Right ventricle myocardium superior (tissue), 1 donor: ENCODE results near the gene FLCN. TPM values are rescaled to one million over a fixed set of nuclear protein-coding genes. Genes with fewer than 3 reads are reported as not detected.
A peak's percentile ranks its signal among the peaks of the same experiment; 100 is the strongest.

ENCODE experiments used
- ATAC-seq: fragments of 200-7000 bp; cut with Tn5 transposase; one replicate; pipeline ENCODE4 v1.9.1; 2020; ENCODE audit warnings: mild to moderate bottlenecking; ENCODE audit not compliant: poor library complexity
- DNase-seq: peaks from one replicate; pipeline ENCODE4 v3.0.0-alpha.2; 2020
- intact Hi-C: fragments of 100-400 bp; cut with DNase I; formaldehyde crosslinking; loops from one replicate; pipeline ENCODE4 v1.11.2; 2022
- total RNA-seq: library from RNA; stranded (reverse); fragmentation: NEBNext Ultra II Directional; extraction: Animal tissue kit (Norgen Biotek cat#: 25700); gene quantifications from one replicate; pipeline ENCODE4 v1.2.1, GENCODE V29; 2021
- donor health status: DM: no; HTN: yes; CAD: no; lungs with severe emphysema.

Gene FLCN
- total RNA-seq, 1 donor from 2014 or later: 52.3 TPM

DNA sequence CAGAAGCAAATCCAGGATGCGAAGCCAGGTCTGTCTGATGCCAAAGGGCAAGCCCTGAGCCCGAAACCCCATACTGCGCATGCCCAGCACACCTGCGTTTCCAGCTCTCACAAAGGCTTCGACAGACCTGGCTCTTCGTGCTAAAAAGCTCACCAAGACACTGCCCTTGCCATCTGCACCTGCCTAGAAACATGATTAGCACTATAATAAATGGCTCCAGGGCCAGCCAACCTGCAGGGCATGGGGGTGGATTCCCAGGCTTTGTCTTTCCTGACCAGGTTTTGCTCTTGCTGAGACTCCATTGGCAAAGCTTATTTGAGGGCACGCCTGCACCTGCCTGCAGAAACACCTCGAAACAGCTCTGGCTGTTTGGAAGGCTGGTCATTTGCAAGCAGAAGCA, 16.4 kb downstream of the FLCN start:
- intact Hi-C loops: no loop called here
- no peak for DNase-seq
- ATAC-seq: no peak

DNA sequence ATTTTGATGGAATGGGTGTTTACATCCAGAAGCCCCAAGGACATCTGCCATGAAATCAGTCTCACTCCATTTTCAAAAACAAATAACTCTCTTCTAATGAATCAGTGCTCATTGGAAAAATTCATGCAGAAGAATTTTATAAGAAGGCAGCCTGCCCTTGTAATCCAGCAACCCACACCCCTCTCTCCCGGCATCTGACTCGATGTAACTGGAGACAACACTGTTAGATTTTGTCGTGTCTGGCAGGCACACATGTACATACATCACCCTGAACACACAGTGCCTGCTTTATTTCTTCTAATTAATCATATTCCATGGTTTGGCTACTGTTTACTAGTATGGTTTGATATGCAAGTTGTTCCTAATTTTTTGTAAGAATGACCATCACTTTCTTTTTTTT, 19.0 kb downstream of the FLCN start:
- no peak for ATAC-seq
- intact Hi-C loops: no loop called here
- no peak for DNase-seq

DNA sequence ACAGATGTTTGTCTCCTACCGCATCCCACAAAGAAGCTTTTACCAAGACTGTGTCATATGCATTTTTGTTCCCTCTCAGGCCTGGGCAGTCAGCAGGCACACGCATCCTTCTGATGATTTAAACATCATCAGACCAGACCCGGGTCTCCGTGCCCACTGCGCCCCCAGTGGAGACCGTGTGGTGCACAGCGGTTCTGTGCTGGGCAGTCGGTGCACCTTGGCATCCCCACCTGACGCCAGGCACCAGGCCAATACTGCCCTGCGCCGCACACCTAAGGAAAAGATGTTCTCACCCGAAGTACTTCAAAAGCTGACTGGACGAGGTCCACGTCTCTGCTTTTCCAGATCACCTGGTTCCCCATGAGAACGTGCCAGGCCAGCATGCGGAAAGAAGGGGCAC, 20.2 kb downstream of the FLCN start:
- ATAC-seq: no peak
- no peak for DNase-seq
- intact Hi-C loops: no loop called here

DNA sequence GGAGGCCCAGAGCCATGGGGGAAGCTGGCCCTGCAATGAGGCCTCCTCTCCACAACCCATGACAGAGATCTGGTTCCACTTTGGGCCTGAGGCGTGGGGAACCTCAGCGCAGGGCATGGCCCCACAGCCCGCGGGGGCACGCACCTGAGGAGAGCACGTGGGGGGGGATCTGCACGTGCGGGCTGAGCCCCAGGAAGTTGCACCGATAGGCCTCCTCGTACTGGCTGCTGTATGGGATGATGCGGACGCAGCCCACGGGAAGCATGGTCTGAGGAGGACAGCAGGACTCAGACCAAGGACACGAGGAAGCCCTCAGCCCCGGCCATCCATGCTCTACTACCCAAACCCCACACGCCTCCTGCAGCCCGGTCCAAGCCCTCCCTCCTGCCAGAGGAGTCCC, 20.7 kb downstream of the FLCN start:
- no peak for DNase-seq
- no peak for ATAC-seq
- intact Hi-C loops: no loop called here

DNA sequence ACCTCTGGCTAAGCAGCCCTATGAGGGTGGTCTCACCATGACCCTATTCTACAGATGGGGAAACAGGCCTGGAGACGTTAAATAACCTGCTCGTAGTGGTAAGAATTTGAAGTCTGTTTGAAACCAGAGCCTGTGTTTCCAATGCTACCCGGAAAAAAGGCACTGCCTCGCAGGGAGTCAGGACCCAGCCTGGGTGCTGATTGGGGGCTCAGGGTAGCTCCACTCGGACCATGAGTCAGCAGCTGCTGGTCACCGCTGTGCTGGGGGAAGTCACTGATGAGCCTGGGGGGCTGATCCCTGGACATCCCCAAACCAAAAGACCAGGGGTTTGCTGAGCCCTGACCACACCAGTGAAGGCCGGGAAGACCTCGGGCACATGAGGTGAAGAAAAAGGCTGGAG, 21.4 kb downstream of the FLCN start:
- DNase-seq: no peak
- ATAC-seq: no peak
- intact Hi-C loops: no loop called here

DNA sequence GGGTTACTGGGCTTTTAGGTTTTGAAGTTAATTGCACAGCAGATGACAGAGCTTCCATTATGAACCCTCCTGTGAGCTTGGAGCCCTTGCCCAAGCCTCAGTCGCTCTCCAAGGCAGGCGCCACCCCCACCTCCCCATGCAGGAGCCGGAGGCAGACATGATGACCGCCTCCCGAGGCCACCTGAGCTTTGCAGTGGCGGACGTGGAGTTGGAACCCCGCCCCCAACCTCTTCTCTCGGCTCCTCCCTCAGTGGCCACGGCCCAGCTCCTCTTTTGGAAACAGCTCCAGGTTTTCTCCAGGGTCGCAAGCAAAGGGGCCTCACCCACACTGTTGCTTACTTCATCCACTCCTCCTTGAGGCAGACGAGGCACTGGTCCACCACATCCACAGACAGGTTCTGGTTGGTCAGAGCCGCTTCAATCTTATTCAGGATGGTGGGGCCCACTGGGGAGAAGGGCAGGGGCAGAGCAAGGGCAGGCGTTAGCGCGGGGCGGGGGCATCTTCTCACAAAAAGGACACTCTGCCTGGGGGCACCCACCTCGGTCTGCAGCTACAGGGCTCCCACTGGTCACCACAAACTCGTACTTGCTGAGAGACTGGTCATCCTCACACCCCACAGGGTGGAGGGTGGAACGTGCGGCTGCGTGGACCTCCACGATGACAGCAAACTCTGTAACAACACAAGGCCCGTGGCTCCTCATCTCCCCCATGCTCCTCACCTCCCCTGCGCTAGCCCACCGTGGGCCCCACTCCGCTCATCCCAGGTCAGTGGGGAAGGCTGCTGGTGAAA, 22.1 kb downstream of the FLCN start:
- intact Hi-C loops: no loop called here
- DNase-seq (peak; percentile 35), ATAC-seq (no peak)

DNA sequence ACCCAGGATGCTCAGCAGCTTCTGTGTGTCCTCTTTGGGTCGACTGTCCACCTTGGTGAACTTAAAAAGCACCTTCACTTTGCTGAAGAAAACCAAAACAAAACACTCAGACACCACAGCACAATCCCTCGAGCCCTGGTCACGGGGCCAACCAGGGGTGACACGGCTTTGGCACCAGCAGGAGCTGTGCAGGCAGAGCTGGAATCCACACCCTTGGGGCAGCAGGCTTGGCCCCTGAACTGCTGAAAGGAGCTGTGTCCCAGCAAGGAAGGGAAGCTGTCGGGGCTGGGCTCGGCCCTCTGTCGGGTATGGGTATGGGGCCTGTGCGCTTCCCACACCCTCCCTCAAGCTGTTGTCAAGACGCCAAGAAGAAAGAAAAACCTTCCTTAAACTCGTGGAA, 23.2 kb downstream of the FLCN start:
- peak; percentile 37 for DNase-seq
- intact Hi-C loops: no loop called here
- peak; percentile 71 for ATAC-seq

DNA sequence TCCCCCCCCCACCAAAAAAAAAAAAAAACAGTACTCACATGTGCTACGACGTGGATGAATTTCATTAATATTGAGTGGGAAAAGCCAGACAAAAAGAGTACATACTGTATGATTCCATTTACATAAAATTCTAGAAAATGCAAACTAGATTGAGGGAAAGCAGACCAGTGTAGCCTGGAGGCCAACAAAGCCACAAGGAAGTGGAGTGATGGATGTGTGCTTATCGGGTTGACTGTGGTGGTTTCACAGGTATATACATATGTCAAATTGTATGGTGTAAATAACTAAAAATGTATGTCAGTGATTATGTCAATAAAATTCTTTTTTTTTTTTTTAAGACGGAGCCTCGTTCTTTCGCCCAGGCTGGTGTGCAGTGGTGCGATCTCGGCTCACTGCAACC, 29.0 kb downstream of the FLCN start:
- DNase-seq (no peak), ATAC-seq (no peak)
- intact Hi-C loops: no loop called here

DNA sequence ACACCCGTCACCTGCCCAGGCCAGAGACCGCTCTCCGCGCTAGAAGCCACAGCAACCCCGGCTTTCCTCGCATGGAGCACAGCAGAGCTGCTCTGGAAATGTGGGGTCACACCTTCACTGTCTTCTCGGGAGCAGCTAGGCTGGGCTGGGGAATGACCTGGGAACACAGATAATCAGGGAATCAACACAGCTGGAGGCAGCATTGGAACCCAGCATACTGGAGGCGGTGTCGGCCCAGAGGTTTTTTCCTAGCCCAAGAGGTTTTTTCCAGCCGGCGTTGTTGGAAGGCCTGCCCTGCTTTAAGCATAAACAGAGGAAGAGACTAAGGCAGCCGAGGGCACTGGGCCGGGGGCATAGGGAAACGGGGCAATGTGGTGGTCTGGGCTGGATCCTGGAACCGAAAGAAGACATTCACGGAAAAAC, 30.0 kb downstream of the FLCN start:
- intact Hi-C loops: no loop called here
- DNase-seq: no peak
- peak; percentile 0 for ATAC-seq

DNA sequence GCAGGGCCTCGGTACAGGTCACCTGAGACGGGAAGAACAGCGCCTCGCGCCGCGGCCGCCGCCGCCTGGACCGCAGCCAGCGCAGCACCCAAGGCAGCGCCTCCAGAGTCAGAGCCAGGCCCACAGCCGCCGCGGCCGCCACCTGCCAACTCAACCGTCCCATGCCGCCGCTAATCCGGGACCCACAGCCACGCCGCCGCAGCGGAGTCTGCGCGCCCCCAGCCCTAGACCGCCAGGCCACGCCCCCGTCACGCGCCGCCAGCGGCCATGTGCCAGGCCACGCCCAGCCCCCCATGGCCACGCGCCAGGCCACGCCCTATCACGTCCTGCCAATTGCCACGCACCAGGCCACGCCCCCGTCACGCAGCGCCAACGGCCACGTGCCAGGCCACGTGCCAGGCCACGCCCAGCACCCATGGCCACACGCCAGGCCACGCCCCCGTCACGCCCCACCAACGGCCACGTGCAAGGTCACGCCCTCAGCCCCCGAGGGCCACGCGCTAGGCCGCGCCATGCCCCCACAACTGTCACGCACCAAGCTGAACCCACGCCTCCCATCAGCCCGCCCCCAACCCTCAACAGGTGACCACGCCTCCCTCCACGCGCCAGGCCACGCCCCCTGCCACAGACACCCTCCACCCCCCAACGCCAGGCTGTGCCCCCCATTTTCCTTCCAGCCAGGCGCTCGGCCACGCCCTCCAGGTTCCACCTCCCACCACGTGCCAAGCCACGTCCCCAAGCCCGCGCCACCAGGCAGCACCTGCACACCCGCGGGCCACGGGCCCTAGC, 30.6 kb downstream of the FLCN start, which contains the start of gene PLD6:
TSS of gene PLD6 (minus strand) at position 210 of the 789 bp plus-strand sequence. CDS start at position 163, 47 bp downstream.
- DNase-seq (peak; percentile 86), ATAC-seq (peak; percentile 38)
- intact Hi-C loops: no loop called here

DNA sequence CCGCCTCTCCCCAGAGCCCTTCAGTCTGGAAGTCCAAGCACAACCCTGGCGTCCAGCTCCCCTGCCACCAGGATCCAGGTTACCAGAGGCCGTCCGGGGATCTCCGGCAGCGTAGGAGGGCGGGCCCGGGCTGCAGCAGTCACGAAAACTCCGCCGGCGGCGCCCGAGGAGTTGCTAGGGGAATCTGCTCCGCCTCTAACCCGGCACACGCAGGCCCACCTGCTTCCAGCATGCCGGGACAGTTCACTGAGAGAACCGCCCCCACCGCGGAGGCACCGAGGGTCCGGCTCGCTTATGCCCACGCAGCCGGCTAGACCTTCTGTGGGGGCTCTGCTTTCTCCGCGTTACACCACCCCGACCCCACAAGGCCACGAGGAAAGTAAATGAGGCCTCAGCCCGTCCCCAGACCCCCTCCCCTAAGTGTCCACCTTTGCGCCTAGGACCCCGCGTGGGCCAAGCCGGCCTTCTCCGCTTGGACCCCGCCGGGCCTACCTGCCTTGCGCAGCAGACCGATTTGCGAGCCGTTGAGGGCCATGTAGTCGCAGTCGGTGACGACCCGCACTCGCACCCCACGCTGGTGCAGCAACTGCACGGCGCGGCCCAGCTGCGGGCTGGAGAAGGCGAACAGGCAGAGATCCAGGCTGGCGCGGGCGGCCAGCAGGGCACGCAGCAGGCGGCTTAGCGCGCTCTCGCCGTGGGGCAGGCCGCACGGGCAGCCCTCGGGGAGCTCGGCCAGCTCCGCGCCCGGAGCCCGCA, 31.4 kb downstream of the FLCN start:
- intact Hi-C loops: no loop called here
- DNase-seq (peak; percentile 71), ATAC-seq (peak; percentile 24)

DNA sequence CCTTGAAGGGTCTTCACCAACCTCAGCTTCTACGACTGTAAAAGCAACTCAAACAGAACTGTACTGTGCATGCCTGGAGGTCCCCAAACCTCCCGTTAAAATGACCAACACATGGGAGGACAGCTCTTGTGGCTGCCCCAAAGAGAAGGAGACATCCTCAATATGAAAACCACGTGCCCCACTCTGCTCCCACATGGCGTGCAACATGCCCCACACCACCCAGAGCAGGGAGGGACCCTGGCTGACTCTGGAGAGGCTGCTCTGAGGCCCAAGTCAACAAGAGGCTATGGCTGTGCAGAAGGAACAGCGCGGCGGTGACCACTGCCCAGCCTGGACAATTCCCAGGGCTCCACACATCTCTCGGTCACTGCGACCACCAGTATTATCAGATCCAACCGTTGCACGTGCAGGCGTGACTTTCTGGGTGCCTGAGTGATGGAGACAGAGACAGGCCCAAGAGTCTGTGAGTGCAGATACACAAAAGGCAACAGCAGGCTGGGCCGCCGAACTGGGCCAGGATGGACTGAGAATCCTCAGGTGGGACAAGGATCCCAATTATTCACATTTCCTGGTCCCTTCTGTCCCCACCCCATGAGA, 32.2 kb downstream of the FLCN start:
- intact Hi-C loops: no loop called here
- ATAC-seq (no peak), DNase-seq (no peak)

DNA sequence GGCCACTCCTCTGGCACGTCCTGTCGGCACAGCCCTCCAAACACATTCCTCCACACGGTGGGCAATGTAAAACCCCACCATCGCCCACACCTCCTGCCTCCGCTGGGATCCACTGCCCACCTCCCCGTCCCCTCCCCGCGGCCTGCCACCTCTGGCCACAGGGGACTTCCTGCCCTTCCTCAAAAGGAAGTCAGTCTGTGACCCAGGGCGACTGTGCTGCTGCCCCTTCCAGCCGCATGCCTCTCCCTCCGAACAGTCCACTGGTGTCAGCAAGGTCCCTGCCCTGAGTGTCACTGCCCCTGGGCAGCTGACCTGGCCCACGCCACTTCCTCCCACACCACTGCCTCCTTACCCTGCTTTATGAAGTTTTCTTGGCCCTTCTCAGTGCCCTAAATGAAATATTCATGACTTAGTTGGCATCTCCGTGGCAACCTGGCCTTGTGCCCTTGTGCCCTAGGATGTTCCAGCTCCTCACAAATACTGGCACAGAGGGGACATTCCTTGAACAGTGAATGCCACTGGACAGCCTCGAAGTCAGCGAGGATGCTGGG, 32.9 kb downstream of the FLCN start:
- intact Hi-C loops: no loop called here
- ATAC-seq: peak; percentile 54
- peak; percentile 79 for DNase-seq

DNA sequence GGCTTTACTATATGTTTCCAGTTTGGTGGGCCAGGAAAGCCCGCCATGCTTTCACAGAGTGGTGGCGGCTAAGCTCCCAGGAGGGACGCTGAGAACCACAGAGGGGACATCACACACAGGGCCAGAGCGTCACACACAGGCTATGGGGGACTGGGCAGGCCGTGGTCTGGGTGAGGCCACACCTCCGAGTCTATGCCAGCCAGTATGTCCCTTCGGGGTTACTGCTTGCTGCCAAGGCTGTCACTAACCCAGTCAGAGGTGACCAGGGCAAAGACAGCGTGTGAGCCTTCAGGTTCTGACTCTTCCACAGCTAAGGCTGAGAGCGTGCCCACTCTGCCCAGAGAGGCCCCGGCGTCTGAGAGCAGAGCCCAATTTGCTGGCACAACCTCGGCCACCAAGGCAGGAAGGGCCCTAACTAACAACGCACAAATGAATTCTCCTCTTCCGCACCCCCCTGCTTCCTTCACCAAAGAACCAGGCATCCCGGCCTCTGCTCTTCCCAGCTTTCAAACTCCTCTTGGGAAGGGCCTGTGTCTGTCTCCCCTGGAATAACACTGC, 33.7 kb downstream of the FLCN start:
- ATAC-seq (peak; percentile 42), DNase-seq (no peak)
- intact Hi-C loops: no loop called here

DNA sequence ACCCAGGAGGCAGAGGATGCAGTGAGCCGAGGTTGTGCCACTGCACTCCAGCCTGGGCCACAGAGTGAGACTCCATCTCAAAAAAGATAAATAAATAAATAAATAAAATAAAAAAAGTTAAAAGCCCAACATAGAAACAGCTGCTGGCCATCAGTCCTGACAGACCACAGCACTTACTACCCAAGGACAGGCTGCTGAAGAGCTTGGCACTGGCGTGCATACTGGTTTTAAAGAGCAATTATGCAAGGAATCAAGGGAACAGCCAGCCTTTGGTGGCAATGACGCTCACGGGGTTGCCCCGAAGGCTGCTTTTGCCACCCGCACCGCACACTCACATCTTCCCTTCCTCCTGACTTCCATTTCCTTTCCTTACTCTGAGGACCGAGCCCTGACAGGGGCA, 35.1 kb downstream of the FLCN start:
- intact Hi-C loops: no loop called here
- DNase-seq: peak; percentile 64

DNA sequence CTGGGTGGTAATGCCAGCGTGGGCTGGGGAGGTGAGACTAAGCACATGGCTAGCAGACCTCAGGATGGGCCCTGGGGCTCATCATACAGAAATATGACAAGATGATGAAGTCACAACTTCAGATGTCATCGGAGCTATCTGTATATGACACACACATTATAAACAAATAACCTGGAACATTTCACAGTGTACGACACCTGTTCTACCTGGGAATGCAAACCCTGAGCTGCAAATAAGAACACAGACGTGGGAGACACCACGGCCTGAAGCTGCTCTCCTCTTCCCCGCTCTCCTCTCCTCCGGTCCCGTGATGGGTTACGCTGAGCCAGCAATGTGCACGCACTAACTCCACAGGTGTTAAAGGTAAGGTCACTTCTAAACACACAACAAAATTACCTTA, 35.7 kb downstream of the FLCN start:
- ATAC-seq (no peak), DNase-seq (no peak)
- intact Hi-C loops: no loop called here

More for the DNA sequence above, 35.1 kb downstream of the FLCN start:
- peak; percentile 41 for ATAC-seq

DNA sequence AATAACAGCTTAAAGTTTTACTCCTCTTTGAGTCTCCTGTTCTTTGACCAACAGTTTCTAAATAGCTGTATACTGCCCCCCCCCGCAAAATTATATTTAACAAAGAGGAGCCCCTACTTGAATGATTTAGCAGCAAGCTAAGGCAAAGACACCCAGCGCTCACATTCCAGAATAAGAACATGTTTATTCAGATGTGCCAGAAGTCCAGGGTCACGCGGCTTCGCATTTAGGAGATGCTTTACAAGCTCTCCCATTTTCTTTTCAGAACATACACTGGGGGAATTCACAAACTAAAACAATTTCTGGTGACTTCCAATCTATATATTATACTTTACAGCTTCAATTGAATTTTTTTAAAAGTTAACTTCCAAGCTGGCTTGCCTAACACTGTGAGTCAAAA, 36.1 kb downstream of the FLCN start:
- ATAC-seq (no peak), DNase-seq (no peak)
- intact Hi-C loops: no loop called here

DNA sequence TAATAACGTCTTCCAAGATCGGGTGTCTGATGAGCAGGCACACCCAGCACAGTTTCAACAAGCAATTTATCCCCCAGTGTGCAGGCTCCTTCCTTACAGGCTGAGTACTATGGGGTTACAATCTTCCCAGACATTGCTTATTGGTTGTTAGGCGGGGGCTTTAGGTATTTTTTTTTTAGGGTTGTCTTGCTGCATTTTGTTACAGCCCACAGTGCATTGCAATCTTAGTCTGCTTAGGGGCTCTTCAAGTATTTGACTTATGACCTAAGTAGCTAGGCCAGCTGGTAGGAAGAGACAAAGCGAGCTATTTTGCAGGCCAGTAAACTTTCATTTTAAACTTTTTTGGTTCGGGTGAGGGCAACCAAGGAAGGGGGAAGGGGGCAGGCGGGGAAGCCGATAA, 36.7 kb downstream of the FLCN start:
- no peak for ATAC-seq
- intact Hi-C loops: no loop called here

More for the DNA sequence above, 36.7 kb downstream of the FLCN start:
- DNase-seq: no peak
